NCI-H146 treated with DMSO at 0.1 percent for 48 hours (cell line): ENCODE data around the gene CASKIN1.

ENCODE experiments used
- DNase-seq: peaks from one replicate; lab custom pipeline; 2025; ENCODE audit not compliant: unreplicated experiment; lab: John Stamatoyannopoulos, UW

Gene CASKIN1

GRCh38 chr16:2195322-2196161 lies 863 bp downstream of the CASKIN1 start:
- peak; percentile 26 for DNase-seq

GRCh38 chr16:2194852-2195321 lies 1.5 kb downstream of the CASKIN1 start:
- peak; percentile 66 for DNase-seq

GRCh38 chr16:2194166-2194834 lies 2.1 kb downstream of the CASKIN1 start:
- DNase-seq: no peak

GRCh38 chr16:2191446-2191706 lies 5.0 kb downstream of the CASKIN1 start:
- DNase-seq: no peak

- no peak for DNase-seq
Observed at GRCh38 chr16:2190659-2191445, 5.6 kb downstream of the CASKIN1 start.

GRCh38 chr16:2190002-2190658 lies 6.3 kb downstream of the CASKIN1 start:
- DNase-seq: no peak

GRCh38 chr16:2189252-2189893 lies 7.0 kb downstream of the CASKIN1 start:
- DNase-seq: no peak

- DNase-seq: no peak
Observed at GRCh38 chr16:2188395-2188794, 8.0 kb downstream of the CASKIN1 start.

GRCh38 chr16:2187212-2187611 lies 9.2 kb downstream of the CASKIN1 start:
- DNase-seq: no peak

- no peak for DNase-seq
Observed at GRCh38 chr16:2186505-2186904, 9.9 kb downstream of the CASKIN1 start.

- DNase-seq: no peak
Observed at GRCh38 chr16:2186064-2186463, 10.3 kb downstream of the CASKIN1 start.

- no peak for DNase-seq
Observed at GRCh38 chr16:2184962-2185361, 11.4 kb downstream of the CASKIN1 start.

- no peak for DNase-seq
Observed at GRCh38 chr16:2184346-2184745, 12.1 kb downstream of the CASKIN1 start.

- no peak for DNase-seq
Observed at GRCh38 chr16:2183671-2184070, 12.7 kb downstream of the CASKIN1 start.

- no peak for DNase-seq
Observed at GRCh38 chr16:2181952-2182351, 14.5 kb downstream of the CASKIN1 start.

- DNase-seq: no peak
Observed at GRCh38 chr16:2180962-2181923, 15.2 kb downstream of the CASKIN1 start.

- DNase-seq: no peak
Observed at GRCh38 chr16:2180461-2180860, 15.9 kb downstream of the CASKIN1 start.

GRCh38 chr16:2179576-2179975 lies 16.8 kb downstream of the CASKIN1 start:
- no peak for DNase-seq

- no peak for DNase-seq
Observed at GRCh38 chr16:2179107-2179501, 17.3 kb downstream of the CASKIN1 start.
